Inferior parietal cortex (tissue), 1 donor: Measurements from ENCODE around the gene JMJD6.
A peak's percentile ranks its signal among the peaks of the same experiment; 100 is the strongest.
"Not testable (repeated sequence)": the region's sequence is repeated elsewhere in the genome, so short reads cannot be mapped to it uniquely, and the experiment has no call there.

Experiments
- DNase-seq: peaks from one replicate; pipeline ENCODE4 v3.0.0-alpha.2; 2016; ENCODE audit errors: extremely low spot score

JMJD6 gene

DNA sequence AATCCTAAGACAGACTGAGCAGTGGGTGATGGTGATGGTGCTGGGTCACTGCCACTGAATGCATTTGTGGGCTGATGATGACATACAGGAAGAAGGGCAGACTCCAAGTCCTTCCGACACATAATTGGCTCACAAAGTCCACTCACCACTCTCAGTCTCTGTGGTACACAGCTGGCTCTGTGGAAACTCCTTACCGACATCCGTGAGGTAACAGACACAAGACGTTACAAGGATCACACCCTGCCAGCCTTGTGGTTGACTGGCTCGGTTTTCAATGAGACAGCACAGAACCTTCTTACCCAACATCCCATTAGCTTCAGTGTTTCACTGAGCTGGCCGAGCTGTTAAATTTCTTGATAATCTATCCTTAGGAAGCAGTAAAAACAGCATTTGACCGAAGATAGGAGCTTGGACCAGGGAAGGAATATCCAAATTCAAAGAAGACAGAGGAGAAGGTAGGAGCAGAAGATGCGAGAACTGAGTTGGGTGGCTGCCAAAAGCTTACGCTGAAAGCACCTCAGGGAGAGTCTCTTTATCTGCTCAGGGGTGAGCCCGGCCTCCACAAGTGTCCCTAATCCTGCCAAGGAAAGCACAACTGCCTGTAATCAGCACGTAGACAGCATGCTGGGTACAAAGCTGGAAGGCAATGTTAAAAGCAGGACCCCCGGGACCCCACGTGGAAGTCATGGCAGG, 10.1 kb downstream of the JMJD6 start:
- DNase-seq, result no peak

DNA sequence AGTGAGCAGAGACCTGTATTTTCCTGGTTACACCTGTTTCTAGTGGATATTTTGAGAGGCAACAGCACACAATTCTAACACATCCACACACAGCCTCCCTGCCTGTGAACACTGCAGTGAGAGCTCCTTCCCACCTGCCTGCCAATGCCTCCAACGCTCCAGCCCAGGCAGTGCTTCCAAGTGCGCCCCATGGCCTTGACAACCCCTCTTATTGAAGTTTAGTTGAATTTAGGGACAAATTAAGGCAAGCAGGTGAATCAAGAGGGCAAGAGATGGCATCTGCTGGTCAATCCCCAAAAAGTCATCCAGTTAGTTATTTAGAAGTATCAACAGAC, 10.9 kb downstream of the JMJD6 start:
- no peak for DNase-seq

DNA sequence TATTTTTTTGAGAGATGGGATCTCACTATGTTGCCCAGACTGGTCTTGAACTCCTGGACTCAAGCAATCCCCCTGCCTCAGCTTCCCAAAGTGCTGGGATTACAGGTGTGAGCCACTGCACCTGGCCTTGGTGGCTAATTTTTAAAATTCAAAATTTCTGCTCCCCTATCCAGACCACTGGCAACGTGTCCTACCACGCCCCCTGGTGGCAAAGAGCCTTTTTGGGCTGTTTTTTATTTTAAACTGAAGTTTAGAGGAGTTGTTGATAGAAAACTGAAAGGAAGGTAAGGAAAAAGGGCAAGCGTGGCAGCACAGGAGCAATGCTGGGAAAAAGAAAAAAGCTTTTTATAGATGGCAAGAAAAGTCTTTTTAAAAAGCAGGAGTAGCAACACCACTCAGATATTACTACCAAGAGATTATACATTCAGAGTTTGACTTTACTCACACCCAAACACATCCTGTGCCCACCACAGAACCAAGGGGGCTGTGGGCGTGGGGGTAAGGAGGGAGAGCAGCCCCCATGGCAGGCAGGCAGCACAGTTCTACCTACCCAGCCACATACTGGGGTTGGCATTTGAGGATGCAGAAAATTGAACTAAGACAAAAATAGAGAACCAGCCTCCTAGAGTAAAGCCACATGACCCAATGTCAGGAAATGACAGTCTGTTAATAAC, 11.4 kb downstream of the JMJD6 start:
- peak; percentile 86 for DNase-seq

DNA sequence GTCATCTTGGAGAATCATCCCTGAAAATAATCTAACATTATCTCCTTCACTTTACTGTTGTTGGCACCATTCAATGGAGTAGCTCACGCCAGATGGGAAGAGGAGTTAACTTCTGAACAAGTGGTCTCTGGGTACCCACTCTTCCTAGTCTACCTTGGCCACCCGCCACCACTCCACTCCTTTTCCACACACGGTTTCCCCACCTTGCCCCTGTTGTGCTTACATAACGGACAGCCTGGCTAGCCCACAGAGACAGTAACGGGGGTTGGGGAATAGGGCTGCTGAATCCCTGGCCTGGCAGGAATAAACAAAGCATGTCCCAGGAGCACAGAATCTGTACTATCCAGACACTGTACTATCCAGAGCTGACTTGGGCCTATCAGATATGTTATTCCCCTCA, 12.1 kb downstream of the JMJD6 start:
- no peak for DNase-seq

DNA sequence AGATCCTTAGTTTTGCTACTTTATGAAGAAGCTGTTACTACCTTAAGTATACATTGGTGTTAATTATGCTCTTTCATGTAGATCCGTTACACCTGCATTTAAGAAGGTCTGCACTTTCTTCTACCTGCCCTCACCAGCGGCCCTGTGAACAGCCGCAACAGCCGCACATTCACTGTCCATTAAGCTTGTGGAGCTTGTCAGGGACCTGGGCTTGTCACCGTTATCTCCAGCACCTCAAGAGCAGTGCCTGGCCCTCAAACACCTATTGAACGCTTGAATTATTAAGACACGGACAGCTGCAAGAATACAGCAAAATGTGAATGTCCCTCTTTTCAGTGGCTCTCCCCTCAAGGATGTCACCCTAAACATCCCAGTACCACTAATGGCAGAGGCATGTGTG, 12.6 kb downstream of the JMJD6 start:
- no peak for DNase-seq

DNA sequence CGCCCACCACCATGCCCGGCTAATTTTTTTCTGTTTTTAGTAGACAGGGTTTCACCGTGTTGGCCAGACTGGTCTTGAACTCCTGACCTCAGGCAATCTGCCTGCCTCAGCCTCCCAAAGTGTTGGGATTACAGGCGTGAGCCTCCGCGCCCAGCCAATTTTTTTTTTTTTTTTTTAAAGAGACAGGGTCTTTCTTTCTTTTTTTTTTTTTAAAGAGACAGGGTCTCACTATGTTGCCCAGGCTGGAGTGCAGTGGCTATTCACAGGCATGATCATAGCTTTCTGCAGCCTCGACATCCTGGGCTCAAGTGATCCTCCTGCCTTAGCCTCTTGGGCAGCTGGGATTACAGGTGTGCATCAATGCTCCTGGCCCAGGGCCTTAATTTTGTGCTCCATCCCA, 14.1 kb downstream of the JMJD6 start:
- DNase-seq, result not testable (repeated sequence)

DNA sequence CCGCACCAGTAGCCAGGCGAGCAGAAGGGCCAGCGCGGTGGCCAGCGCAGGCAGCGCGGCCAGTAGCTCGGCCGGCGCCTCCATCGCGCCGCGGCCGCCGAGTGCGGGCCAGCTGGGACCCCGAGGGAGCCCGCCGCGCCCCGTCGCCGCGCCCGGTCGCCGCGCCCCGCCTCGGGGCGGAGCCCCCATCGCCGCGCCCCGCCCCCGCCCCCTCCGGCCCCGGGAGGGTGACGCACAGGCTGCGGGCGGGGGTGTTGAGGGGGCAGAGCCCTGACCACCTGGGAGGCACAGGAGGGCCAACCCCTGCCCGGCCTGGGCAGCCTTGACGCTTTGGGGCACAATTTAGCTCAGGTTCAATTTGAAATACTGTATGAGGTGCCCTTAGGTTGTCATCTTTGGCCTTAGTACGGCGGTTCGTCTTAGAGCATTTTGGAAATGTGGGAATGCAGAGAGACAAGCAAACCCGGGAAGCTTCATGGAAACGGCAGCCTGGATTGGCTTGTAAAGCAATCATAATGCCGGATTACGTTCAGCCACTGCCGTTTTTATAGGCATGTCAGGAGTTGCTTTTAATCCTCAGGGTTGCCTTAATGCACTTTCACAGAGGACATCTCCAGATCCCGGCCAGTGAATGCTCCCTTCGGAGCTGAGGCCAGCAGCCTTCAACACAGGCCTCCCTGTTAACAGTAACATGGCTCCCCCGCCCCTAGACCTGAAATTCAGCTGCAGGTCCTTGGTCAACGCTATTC, 15.4 kb downstream of the JMJD6 start, which contains the start of gene MXRA7:
MXRA7 (minus strand) TSS at position 103 of the 749 bp plus-strand sequence; CDS start at position 84, 19 bp downstream.
- DNase-seq, result no peak

DNA sequence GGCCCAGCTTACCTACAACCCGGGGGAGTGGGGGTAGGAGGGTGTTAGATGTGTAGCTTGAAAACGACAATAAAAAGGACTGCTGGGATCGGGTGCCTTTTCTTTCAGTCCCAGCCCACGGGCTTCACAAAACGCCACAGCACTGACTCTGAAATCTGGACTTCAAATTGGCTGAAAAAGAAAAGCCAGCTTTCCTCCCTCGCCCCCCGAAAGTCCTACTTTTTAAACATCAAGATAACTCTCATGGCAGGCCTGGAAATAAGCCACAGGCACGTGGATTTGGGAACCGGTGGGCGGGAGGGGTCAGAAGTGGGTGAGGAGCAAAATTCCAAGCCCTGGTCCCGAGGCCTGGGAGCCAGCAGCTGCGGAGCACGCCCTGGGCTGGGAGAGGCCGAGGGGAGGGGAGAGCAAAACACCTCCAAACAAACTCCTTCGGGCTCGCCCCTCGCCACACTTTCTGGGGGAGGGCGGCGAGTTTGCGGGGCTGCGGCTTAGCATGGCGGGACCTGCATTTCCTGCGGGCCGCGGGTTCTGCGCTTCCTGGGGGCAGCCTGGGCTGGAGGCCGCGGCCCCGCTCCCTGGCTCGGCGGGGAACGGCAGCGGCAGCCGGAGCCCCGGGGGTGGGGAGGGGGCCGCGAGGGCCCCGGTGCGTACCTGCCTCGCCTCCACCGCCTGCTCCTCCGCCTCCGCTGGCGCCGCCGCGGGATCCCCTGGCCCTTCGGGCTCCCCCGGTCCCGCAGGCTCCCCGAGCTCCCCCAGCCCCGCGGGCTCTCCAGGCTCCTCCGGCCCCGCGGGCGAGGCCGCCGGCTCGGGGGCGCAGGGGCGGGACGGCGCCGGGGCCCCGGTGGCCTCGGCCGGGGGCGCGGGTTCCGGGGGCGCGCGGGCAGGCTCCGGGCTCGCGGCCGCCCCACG, 16.2 kb downstream of the JMJD6 start:
- DNase-seq, result not testable (repeated sequence)

DNA sequence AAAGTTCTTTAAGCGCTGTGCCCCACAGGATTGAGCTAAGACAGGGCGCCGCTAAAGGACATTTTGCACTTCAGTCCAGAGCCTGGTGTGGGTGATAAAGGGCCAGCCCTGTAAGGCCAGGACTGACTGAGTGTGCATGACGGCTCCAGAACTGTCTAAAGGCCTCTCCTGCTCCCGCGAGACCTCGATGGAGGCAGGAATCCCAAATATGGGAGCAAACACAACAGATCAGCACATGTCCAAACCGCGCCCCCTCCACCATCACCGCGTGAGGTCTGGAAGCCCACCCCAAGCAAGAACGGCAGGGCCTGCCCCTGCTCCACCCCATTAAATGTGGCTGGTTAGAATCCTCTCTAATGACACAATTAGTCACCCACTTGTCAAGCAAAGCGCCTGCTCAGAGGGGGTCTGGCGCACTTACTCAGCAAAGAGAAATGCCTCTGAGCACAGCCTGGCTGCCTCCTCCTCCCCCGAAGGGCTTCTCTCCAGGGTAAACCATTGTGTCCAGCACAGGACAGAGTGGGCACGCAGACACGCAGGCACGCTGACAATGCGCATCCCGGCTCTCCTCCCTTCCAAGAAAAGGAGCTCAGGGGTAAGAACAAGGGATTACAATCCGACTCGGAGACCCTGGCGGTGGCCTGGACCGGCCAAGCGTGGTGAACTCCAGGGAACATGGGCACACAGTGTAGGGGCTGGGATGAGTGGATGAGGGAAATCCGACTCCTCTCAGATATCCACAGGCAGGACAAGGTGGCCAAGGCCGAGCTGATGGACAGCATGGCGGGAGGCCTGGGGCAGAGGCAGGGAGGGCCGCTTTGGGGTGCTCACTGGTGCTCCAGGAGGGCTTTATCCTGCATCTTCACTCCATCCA, 17.1 kb downstream of the JMJD6 start:
- DNase-seq, result no peak

DNA sequence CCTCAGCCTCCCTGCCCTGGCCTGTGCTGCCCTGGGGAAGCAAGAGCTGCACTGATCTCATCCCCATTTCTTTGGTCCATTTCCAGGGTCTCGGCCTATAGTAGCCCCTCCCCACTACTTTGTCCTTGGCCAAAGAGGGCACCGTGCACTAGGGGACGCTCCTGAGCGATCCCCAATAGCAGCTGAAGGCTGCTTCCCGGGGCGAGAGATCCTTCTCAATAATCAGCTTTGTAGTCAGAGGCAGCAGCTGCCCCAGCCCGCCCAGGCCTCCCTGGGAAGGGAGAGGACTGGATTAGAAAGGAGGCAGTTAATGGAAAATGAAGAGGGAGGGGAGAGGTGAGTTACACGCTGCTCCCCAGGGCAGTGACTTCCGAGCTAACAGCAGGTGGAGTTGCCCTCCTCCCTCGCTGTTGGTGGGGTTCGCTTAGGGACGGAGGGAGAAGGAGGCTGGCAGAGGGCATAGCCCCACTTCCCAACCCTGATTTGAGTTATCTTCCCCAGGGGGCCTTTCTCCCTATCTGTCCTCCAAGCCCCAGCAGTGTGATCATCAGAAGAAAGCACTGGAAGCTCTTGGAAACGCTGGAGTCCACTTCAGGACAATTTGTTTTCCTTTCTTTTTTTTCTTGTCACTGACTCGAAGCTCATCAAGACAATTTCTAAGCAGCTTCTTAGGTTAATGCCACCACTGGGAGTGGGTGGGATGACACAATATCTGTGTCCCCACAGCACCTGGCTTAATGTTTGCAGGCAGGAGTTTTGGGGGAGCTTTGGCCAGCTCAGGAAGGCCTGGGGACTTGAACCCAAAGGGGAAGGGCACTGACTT, 18.2 kb downstream of the JMJD6 start:
- peak; percentile 57 for DNase-seq

DNA sequence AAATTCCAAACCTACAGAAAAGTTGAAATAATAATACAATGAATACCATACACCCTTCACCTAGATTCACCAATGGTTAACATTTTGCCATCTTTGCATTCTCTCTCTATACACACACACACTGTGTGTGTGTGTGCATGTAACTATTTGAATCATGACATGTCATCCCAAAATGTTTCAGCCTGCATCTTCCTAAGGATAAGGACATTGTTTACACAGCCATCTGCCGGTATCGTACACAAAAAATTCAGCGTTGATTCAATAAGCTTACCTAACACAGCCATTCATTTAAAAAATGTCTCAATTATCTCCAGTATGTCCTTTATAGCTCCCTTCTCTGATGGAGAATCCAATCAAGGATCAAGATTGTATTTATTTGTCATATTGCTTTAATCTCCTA, 19.6 kb downstream of the JMJD6 start:
- DNase-seq, result no peak

DNA sequence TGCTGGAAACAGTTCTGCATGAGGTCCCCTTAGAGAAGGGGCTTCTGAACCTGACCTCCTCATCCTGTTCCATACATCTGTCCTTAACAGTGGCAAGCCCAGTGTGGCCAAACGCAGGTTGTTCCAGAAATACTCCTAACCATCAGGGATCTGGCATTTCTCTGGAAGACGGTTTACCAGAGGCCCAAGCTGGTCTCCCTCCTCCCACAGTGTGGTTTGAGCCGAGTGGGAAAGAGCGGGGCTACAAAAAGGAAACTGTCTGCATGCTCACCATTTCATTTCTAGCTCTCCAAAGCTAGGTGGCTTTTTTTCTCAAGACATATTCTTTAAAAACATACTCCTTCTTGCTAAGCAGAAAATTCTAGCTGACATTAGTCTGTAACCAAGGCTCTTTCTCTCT, 21.6 kb downstream of the JMJD6 start:
- DNase-seq, result no peak

DNA sequence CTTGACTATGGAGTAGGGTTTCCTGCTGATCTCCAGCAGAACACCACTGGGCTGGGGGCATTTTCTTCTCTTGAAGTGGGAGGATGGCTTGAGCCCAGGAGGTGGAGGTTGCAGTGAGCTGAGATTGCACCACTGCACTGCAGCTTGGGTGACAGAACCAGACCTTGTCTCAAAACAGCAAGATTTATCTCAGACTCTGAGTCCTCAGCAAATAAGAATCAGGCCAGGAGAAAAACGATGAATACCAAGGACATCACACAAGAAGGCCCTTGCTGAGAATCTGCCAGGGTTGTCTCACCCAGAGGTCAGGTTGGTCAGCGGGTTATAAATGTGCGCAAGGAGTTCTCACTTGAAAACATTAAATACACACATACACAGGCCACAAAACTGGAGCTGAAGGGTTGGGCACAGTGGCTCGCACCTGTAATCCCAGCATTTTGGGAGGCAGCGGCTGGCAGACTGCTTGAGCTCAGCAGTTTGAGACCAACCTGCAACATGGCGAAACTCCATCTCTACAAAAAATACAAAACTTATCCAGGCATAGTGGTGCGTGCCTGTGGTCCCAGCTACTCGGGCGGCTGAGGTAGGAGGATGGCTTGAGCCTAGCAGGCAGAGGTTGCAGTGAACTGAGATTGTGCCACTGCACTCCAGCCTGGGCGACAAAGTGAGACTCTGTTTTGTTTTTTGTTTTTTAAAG, 23.3 kb downstream of the JMJD6 start:
- DNase-seq, result no peak

DNA sequence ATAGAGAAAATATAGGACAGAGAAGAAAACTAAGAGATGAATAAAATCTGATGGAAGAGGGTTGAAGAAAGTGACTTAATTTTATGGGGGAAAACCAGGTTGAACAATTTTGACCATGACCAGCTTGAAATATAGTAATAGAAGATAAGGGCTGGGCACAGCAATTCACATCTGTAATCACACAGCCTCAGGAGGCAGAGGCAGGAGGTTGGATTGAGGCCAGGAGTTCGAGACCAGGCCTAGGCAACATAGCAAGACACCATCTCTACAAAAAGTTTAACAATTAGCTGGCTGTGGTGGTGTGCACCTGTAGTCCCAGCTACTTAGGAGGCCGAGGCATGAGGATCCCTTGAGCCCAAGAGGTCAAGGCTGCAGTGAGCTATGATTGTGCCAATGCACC, 24.3 kb downstream of the JMJD6 start:
- no peak for DNase-seq

DNA sequence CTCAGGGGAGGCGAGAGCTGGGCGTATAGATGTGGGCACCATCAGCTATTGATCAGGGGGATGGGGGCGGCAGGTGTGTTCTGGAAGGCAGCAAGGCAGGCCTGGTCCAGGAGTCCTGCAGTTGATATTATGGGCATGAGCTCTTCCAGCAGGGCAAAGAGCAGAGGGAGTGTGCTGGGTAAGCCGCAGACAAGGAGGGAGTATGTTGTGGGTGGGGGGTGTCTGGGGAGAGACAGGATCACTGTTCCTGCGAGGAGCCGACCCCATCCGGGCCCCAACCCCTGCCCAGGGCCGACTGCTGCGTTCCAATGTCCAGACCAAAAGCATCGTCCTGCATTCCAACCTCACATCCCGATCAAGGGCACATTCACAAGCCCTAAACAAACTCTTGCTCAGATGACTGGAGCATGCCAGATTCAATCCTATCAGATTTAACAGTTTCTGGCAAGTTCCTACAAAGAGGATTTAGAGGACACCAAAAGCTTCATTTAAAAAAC, 24.9 kb downstream of the JMJD6 start:
- no peak for DNase-seq

DNA sequence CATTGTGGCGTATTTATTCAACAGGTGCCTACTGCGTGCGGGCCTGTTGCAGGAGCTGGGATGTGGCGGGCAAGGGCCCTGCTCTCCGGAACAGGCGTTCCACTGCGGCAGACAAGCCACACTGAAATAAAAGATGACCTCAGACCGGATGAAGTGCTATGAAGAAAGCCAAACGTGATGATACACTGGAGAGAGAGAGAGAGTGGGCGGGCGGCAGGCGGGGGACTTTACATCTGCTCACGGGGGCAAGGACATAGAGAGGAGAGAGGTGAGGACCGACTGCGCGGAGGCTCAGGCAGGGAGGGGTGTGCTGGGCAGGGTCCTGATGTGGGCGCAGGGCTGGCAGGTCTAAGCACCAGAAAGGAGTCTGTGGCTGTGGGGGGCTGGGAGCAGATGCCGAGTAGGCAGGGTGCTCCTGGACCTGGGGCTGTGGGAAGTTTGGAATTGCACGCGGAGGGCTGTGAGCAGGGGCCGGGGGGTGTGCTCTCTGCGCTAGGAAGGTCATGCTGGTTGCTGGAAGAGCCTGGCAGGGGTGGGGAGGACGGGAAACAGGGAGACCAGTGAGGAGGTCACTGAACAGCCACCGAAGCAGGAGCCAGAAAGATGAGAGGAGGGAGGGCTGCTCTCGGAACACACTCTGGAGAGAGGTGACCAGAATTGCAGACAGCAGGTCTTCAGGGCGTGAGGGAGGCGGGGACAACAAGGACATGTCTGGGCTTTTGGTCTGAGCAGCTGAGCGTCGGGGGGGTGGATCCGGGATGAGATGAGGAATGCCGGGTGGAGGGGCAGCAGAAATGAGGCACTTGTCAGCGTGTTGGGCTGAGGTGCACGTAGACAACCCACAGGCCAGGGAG, 25.6 kb downstream of the JMJD6 start:
- DNase-seq, result no peak

DNA sequence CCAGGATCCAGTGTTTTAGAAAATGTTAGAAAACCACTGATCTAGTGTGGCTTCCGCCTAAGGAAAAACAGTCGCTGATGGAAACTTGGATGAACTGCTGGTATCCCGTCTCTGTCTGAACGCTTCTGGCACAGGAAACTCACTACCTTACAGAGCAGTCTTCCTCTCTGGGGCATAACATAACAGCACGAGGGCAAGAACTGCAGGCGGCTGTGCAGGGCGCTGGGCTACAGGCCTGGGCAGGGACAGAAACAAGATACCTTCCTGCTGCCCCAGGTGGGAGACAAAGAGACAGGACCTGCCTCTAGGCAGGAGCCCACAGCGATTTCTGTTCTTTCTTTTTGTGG, 26.2 kb downstream of the JMJD6 start:
- DNase-seq, result no peak

DNA sequence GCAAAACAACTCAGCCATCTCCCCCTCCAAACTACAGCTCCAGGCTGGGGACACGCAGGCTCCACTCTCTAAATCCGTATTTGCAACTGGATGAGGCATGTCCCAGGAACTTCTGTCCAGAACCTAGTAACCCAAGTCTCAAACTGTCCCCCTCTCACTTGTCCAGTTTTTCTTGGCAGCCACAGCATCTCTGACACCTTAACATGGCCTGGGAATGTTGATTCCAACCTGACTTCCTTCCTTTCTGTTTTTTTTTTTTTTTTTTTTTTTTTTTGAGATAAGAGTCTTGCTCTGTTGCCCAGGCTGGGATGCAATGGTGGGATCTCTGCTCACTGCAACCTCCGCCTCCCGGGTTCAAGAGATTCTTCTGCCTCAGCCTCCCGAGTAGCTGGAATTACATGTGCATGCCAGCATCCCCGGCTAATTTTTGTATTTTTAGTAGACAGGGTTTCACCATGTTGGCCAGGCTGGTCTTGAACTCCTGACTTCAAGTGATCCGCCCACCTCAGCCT, 27.9 kb downstream of the JMJD6 start:
- not testable (repeated sequence) for DNase-seq
